VCaP (cell line): ENCODE measurements around the gene RYR3.

Experiments
- H3K27ac ChIP-seq: fragments of 450-650 bp; 2 replicates; pipeline ENCODE4 v1.5.1; 2017
- CTCF ChIP-seq: fragments of 450-650 bp; conservative IDR thresholded peaks from 2 replicates; pipeline ENCODE4 v1.5.1; 2017; ENCODE audit warnings: mild to moderate bottlenecking, moderate library complexity

Gene RYR3

GRCh38 chr15:33398555-33398954 lies 87.8 kb downstream of the RYR3 start:
- no peak for TF ChIP-seq CTCF
- no peak overlapping the region for H3K27ac ChIP-seq

DNA sequence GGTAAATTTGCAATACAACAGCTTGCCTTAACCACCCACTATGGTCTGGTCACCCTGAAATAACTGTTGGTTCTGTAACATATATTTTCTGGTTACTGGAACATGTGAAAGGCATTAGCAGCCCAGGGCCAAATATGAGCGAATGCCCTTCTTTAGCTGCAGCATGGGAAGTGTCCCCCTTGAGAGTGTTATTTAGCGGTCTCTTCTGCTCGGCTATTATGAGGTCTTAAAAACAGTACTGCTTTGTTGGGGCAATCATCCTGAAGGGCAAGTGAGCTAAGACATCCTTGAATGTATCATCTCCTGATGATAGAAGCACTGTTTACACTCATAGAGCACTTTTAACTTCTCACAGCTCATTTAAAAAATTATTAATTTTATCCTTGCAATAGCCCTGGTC lies 90.2 kb downstream of the RYR3 start:
- no peak overlapping the region for H3K27ac ChIP-seq
- no peak for TF ChIP-seq CTCF

DNA sequence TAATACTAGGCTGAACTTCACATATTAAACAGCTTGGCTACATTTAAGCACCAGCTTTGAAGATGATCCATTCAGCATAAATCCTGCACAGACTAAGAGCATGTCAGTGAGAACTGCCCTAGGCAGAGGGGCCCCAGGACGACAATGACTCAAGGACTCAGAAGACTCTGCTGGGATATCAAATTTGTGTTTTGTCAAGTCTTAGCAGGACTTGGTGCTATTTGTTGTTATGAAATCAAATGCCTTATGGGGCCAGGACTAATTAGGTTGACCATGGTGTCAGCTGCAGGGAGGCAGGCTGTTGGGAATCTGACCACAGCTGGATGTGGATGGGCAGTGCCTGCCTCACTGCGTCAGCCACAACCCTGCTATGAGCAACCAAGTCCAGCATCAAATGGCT lies 91.8 kb downstream of the RYR3 start:
- TF ChIP-seq CTCF = no peak
- H3K27ac ChIP-seq = no peak overlapping the region

DNA sequence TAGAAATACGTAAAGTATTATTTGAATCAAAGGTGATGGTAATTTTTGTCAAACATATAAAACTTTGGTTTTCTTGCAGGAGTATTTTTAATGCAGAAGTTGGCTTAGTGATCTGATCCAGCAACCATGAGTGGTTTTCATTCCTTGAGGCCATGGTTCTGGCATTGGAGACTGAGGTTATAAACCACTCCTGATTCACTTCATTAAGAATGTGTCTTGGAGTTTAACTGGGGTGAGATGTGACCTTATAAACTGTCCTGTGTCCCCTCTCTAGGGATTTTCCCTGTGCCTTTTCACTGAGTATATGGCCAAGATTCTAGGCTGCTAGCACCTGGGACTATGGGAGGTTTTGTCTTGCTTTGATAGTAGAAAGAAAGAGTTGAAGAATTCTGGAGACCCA lies 94.3 kb downstream of the RYR3 start:
- no peak overlapping the region for H3K27ac ChIP-seq
- TF ChIP-seq CTCF = no peak

DNA sequence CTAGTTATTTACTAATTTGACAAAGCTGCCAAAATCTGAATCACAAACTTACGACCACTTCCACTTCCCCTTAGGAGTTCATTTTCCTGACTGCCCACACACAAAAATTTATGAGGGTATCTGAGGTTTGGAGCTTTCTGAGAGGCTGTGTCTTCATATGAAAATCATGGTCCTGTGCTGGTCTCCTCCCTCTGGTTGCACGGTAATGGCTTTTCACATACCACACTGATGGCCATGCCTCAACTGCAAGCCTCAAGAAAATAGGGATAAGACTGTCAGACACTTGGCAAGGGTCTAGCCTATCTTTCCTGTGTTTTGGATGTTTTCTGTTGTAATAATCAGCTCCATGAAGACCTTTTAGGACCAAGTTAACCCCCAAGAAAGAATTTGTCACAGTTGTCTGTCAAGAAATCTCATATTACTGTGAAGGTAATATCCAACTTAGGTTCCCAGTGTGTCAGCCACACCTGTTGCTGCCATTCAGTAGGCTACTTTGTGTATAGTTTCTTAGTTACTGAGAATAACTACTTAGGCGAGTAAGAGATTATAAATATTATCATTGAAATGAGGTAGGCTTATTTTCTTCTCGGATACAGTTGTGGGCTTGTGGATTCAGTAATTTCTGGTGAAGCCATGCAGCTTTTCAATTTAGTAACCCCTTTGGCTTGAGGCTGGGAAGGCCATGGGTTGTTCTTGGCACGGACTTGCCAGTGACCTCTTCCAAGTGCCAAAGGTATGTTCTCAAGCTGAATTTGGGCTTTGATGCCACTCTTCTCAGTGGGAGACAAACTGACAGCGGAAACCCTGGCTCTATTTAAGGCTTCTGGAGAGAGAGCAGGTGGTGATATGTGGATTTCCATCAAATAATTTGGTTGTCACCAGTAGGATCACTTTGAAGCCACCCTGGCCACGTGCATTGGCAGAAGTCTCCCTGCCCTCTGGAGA lies 101.1 kb downstream of the RYR3 start:
- no peak overlapping the region for H3K27ac ChIP-seq
- TF ChIP-seq CTCF = no peak

GRCh38 chr15:33419701-33420100 lies 108.9 kb downstream of the RYR3 start:
- no peak for TF ChIP-seq CTCF
- H3K27ac ChIP-seq = no peak overlapping the region

DNA sequence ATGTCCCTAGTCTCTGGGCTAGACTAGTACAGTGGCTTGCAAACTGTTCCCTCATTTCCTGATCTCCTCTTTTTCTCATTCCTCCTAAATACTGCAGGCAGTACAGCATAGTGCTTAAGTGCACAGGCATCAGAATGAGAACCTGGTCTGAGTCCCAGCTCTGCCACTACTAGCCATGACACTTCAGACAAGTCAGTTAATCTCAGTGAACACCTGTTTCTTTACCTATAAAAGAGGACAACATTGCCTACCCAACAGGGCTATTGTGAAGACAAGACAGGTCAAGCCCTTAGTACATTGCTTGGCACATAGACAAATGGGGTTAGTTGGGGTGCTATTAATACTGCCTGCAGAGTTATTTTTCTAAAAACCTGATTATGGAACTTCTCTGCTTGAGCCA lies 113.3 kb downstream of the RYR3 start:
- no peak for TF ChIP-seq CTCF
- H3K27ac ChIP-seq = no peak overlapping the region
